SU-DHL-6 (cell line): Measurements from ENCODE around the gene C2CD2.

Experiments
- H2AFZ ChIP-seq: fragments of 200-600 bp; sonication (generic); 2 replicates; pipeline ENCODE4 v1.6.1; 2014; ENCODE audit warnings: low read depth, mild to moderate bottlenecking, moderate library complexity, mixed read lengths, antibody characterized with exemption, low read length; ENCODE audit not compliant: severe bottlenecking
- H3F3A ChIP-seq: fragments of 200-600 bp; shearing (Covaris generic); 2 replicates; pipeline ENCODE4 v1.6.0; 2016; ENCODE audit warnings: antibody characterized with exemption, mild to moderate bottlenecking; ENCODE audit not compliant: insufficient read depth
- H3K27ac ChIP-seq: fragments of 200-600 bp; sonication (generic); 2 replicates; pipeline ENCODE4 v1.5.1; 2016; ENCODE audit warnings: low read depth, mild to moderate bottlenecking, low read length, moderate library complexity, mixed read lengths
- H3K27me3 ChIP-seq: fragments of 200-600 bp; sonication (generic), shearing (Covaris generic); 2 replicates; pipeline ENCODE4 v1.6.0; 2014; ENCODE audit warnings: mild to moderate bottlenecking, low read length
- H3K36me3 ChIP-seq: fragments of 200-600 bp; sonication (generic); 2 replicates; pipeline ENCODE4 v1.6.1; 2014; ENCODE audit warnings: mild to moderate bottlenecking, low read length, mixed read lengths
- H3K4me2 ChIP-seq: fragments of 300-600, 200-600 bp; shearing (Covaris generic), sonication (generic); 2 replicates; pipeline ENCODE4 v1.6.0; 2014; ENCODE audit warnings: low read length, low read depth, mild to moderate bottlenecking; ENCODE audit not compliant: poor library complexity, severe bottlenecking
- H3K4me3 ChIP-seq: fragments of 200-600 bp; sonication (generic); 2 replicates; pipeline ENCODE4 v1.5.1; 2014; ENCODE audit warnings: antibody characterized with exemption, low read length, mild to moderate bottlenecking, mixed read lengths; ENCODE audit not compliant: insufficient read depth, poor library complexity, severe bottlenecking
- H3K79me2 ChIP-seq: fragments of 200-600 bp; sonication (generic); 2 replicates; pipeline ENCODE4 v1.6.1; 2014; ENCODE audit warnings: mild to moderate bottlenecking, low read length, moderate library complexity; ENCODE audit not compliant: insufficient read depth
- H3K9ac ChIP-seq: fragments of 200-600 bp; sonication (generic); 2 replicates; pipeline ENCODE4 v1.7.0; 2014; ENCODE audit warnings: mild to moderate bottlenecking, low read length
- H3K9me2 ChIP-seq: fragments of 200-600 bp; sonication (generic); replicated peaks from 2 replicates; pipeline ENCODE4 v1.6.1; 2014; ENCODE audit warnings: low read length; ENCODE audit not compliant: insufficient read depth
- H3K9me3 ChIP-seq: fragments of 200-600 bp; sonication (generic); 2 replicates; pipeline ENCODE4 v1.6.1; 2014; ENCODE audit warnings: low read length, mixed read lengths; ENCODE audit not compliant: insufficient read depth
- H4K20me1 ChIP-seq: fragments of 200-600 bp; sonication (generic); 2 replicates; pipeline ENCODE4 v1.6.1; 2014; ENCODE audit warnings: low read depth, mild to moderate bottlenecking, antibody characterized with exemption, low read length, moderate library complexity, mixed read lengths
- CTCF ChIP-seq: fragments of 200-600 bp; sonication (generic); IDR thresholded peaks from one replicate; pipeline ENCODE4 v1.5.1; 2017; ENCODE audit warnings: antibody characterized with exemption, mild to moderate bottlenecking, low read length, moderate library complexity; ENCODE audit not compliant: insufficient read depth, poor library complexity, severe bottlenecking
- EZH2phosphoT487 ChIP-seq: fragments of 200-600 bp; sonication (generic), shearing (Covaris generic); conservative IDR thresholded peaks from 2 replicates; pipeline ENCODE4 v1.6.1; 2018; ENCODE audit warnings: mild to moderate bottlenecking, antibody characterized with exemption, low read length, moderate library complexity, mixed read lengths

Gene C2CD2

GRCh38 chr21:41948901-41949300 lies 4.9 kb downstream of the C2CD2 start:
- Histone ChIP-seq H3K27ac (no peak overlapping the region), H3K27me3 (no peaks in the 10 kb centered on the region), H3K9me3 (no peaks in the 10 kb centered on the region), H4K20me1 (no peaks in the 10 kb centered on the region), H3K9ac (no peak overlapping the region), H3K79me2 (no peaks in the 10 kb centered on the region), H3K4me2 (no peak overlapping the region), H3K9me2 (no peaks in the 10 kb centered on the region), H3F3A (no peaks in the 10 kb centered on the region), H2AFZ (no peak overlapping the region), H3K4me3 (no peak overlapping the region), H3K36me3 (no peaks in the 10 kb centered on the region)
- TF ChIP-seq CTCF (no peak), EZH2phosphoT487 (no peak)

- H3K9ac ChIP-seq: no peak overlapping the region
- H3K27me3 ChIP-seq: no peaks in the 10 kb centered on the region
- no peaks in the 10 kb centered on the region for H3K79me2 ChIP-seq
- no peak overlapping the region for H2AFZ ChIP-seq
- H3F3A ChIP-seq: no peaks in the 10 kb centered on the region
- H3K27ac ChIP-seq: no peak overlapping the region
- H3K4me2 ChIP-seq: no peak overlapping the region
- no peak for TF ChIP-seq EZH2phosphoT487
- no peak for TF ChIP-seq CTCF
- H4K20me1 ChIP-seq: no peaks in the 10 kb centered on the region
- H3K36me3 ChIP-seq: no peaks in the 10 kb centered on the region
- H3K9me2 ChIP-seq: no peaks in the 10 kb centered on the region
- no peak overlapping the region for H3K4me3 ChIP-seq
- no peaks in the 10 kb centered on the region for H3K9me3 ChIP-seq
These were observed 5.5 kb downstream of the C2CD2 start for GRCh38 chr21:41948078-41948895.

GRCh38 chr21:41945982-41946381 lies 7.8 kb downstream of the C2CD2 start:
- Histone ChIP-seq H3K9ac (no peak overlapping the region), H3K79me2 (no peaks in the 10 kb centered on the region), H3K27me3 (no peaks in the 10 kb centered on the region), H3K27ac (no peak overlapping the region), H3K9me2 (no peaks in the 10 kb centered on the region), H4K20me1 (no peaks in the 10 kb centered on the region), H2AFZ (no peak overlapping the region), H3K36me3 (no peaks in the 10 kb centered on the region), H3K4me2 (no peak overlapping the region), H3K4me3 (no peak overlapping the region), H3F3A (no peaks in the 10 kb centered on the region), H3K9me3 (no peaks in the 10 kb centered on the region)
- no peak for TF ChIP-seq EZH2phosphoT487
- no peak for TF ChIP-seq CTCF
